WTC11 (cell line): ENCODE measurements around the gene GNG3. TPM values are rescaled to one million over a fixed set of nuclear protein-coding genes. Genes with fewer than 3 reads are reported as not detected.

Experiments used
- ATAC-seq: fragments of 200-7000 bp; cut with Tn5 transposase; 2 replicates; pipeline ENCODE4 v1.10.0; 2021; ENCODE audit warnings: mild to moderate bottlenecking, moderate library complexity
- CTCF ChIA-PET: fragments of 300-600 bp; sonication (Branson Sonifier 250); formaldehyde crosslinking; loops from one replicate; lab custom pipeline; 2021; ENCODE audit warnings: antibody characterized with exemption; lab: Charles Lee
- POLR2A ChIA-PET: fragments of 350-600 bp; sonication (Branson Sonifier 250); formaldehyde crosslinking; loops from one replicate; lab custom pipeline; 2021; ENCODE audit warnings: antibody characterized with exemption; lab: Charles Lee
- DNase-seq: peaks from one replicate; pipeline ENCODE4 v3.0.0; 2021; ENCODE audit warnings: low spot score
- H3K27ac Mint-ChIP-seq: 2 replicates; pipeline ENCODE4 v1.8.0; 2021; ENCODE audit warnings: mixed read lengths
- H3K27me3 Mint-ChIP-seq: 2 replicates; pipeline ENCODE4 v1.8.0; 2021; ENCODE audit warnings: low read depth, mild to moderate bottlenecking, moderate library complexity, mixed read lengths
- H3K36me3 Mint-ChIP-seq: 2 replicates; pipeline ENCODE4 v1.8.0; 2021; ENCODE audit warnings: mixed read lengths
- H3K4me1 Mint-ChIP-seq: 2 replicates; pipeline ENCODE4 v1.8.0; 2022; ENCODE audit warnings: mixed read lengths
- H3K4me3 Mint-ChIP-seq: 2 replicates; pipeline ENCODE4 v1.8.0; 2021; ENCODE audit warnings: mild to moderate bottlenecking, moderate library complexity, mixed read lengths
- H3K9me3 Mint-ChIP-seq: 2 replicates; pipeline ENCODE4 v1.8.0; 2021; ENCODE audit warnings: mixed read lengths
- ESRRA ChIP-seq: sonication (generic); formaldehyde crosslinking; IDR thresholded peaks from 2 replicates; pipeline ENCODE4 v1.8.1; 2022; ENCODE audit warnings: mild to moderate bottlenecking, missing genetic modification reagents, borderline replicate concordance
- HMGA2 ChIP-seq: fragments of 250-450 bp; sonication (Bioruptor Pico); IDR thresholded peaks from 2 replicates; pipeline ENCODE4 v1.4.0; 2021; ENCODE audit warnings: mild to moderate bottlenecking, moderate library complexity
- IRF2 ChIP-seq: sonication (generic); formaldehyde crosslinking; IDR thresholded peaks from 2 replicates; pipeline ENCODE4 v1.8.0; 2022; ENCODE audit warnings: low read depth, missing genetic modification reagents, borderline replicate concordance
- JUN ChIP-seq: sonication (generic); formaldehyde crosslinking; IDR thresholded peaks from 2 replicates; pipeline ENCODE4 v1.8.0; 2023; ENCODE audit warnings: mild to moderate bottlenecking, missing genetic modification reagents
- KAT7 ChIP-seq: sonication (generic); formaldehyde crosslinking; IDR thresholded peaks from 2 replicates; pipeline ENCODE4 v1.8.1; 2023; ENCODE audit warnings: missing genetic modification reagents, mild to moderate bottlenecking, borderline replicate concordance
- SP1 ChIP-seq: sonication (generic); formaldehyde crosslinking; conservative IDR thresholded peaks from 2 replicates; pipeline ENCODE4 v1.8.1; 2022; ENCODE audit warnings: missing genetic modification reagents
- TP53 ChIP-seq: sonication (generic); formaldehyde crosslinking; IDR thresholded peaks from 2 replicates; pipeline ENCODE4 v1.8.1; 2023; ENCODE audit warnings: mild to moderate bottlenecking, missing genetic modification reagents
- ZBTB21 ChIP-seq: sonication (generic); formaldehyde crosslinking; IDR thresholded peaks from 2 replicates; pipeline ENCODE4 v1.8.1; 2023; ENCODE audit warnings: mild to moderate bottlenecking, missing genetic modification reagents, borderline replicate concordance
- ZNF232 ChIP-seq: sonication (generic); formaldehyde crosslinking; IDR thresholded peaks from 2 replicates; pipeline ENCODE4 v1.8.0; 2022; ENCODE audit warnings: mild to moderate bottlenecking, missing genetic modification reagents
- ZNF423 ChIP-seq: fragments of 250-450 bp; sonication (Bioruptor Pico); IDR thresholded peaks from 2 replicates; pipeline ENCODE4 v2.1.2; 2022; ENCODE audit warnings: mild to moderate bottlenecking, moderate library complexity
- total RNA-seq: library from RNA; stranded (reverse); gene quantifications from 3 replicates; pipeline ENCODE4 v1.2.3, GENCODE V29; 2021
- TF ChIP-seq, protein P1 (sequence below): fragments of 200-600 bp; IDR thresholded peaks from 2 replicates; pipeline ENCODE4 v1.8.0; 2022; ENCODE audit warnings: antibody characterized with exemption
- TF ChIP-seq, protein P2 (sequence below): fragments of 250-450 bp; sonication (Bioruptor Pico); IDR thresholded peaks from 2 replicates; pipeline ENCODE4 v1.9.0; 2021; ENCODE audit warnings: mild to moderate bottlenecking
- TF ChIP-seq, protein P3 (sequence below): sonication (generic); formaldehyde crosslinking; conservative IDR thresholded peaks from 2 replicates; pipeline ENCODE4 v1.8.1; 2023; ENCODE audit warnings: mild to moderate bottlenecking, low read depth, missing genetic modification reagents, moderate library complexity
- TF ChIP-seq, protein P4 (sequence below): sonication (generic); formaldehyde crosslinking; IDR thresholded peaks from 2 replicates; pipeline ENCODE4 v1.8.1; 2023; ENCODE audit warnings: mild to moderate bottlenecking, missing genetic modification reagents
- TF ChIP-seq, protein P5 (sequence below): sonication (generic); formaldehyde crosslinking; IDR thresholded peaks from 2 replicates; pipeline ENCODE4 v1.8.0; 2022; ENCODE audit warnings: mild to moderate bottlenecking, missing genetic modification reagents
- TF ChIP-seq, protein P6 (sequence below): sonication (generic); formaldehyde crosslinking; IDR thresholded peaks from 2 replicates; pipeline ENCODE4 v1.8.1; 2022; ENCODE audit warnings: mild to moderate bottlenecking, missing genetic modification reagents, moderate library complexity, borderline replicate concordance

GNG3 gene
- total RNA-seq, 1 experiment from 2014 or later = 6.0 TPM

DNA sequence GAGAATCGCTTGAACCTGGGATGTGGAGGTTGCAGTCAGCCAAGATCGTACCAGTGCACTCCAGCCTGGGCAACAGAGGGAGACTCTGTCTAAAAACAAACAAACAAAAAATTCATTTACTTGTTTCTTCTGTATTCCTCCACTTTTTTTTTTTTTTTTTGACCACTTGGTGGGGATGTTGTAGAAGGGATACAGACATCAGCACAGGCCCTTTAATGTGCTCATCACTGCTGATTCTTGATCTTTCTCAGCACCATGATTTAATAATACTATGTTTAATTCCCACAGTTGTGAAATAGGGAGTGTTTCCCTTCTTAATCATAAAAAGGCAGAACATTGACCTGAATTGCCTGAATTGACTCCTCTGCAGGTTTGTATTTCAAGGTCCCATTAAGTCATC is 25.4 kb downstream of the GNG3 start:
- Mint-ChIP-seq H3K36me3 (peaks cover 27% of the 10 kb centered on the region), H3K4me3 (no peak overlapping the region)
- CTCF ChIA-PET = interaction anchor here (0.7 to 7.6 kb wide), 2 partner anchors 37 to 185 kb away, joined by 4 to 59 read pairs; partner anchors contain the start of gene TAF6L

DNA sequence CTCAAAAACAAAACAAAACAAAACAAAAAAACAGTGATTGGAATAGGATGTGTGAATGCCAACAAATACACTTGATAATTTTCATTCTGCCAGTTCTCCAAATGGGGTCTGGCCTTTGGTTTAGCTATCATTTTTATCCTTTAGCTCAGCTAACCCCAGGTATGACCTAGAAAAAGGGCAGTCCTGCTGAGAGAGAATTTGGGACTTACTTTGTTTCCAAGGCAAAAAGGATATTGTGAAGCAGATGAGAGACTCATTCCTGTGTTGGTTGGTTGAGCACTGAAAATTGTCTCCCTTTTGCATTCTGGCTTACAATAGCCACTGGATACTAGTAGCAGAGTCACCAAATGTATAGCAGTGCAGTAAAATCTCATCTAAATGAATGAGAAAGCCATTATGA is 29.7 kb downstream of the GNG3 start:
- Mint-ChIP-seq H3K36me3 (peaks cover 37% of the 10 kb centered on the region), H3K27me3 (no peaks in the 10 kb centered on the region), H3K4me1 (no peaks in the 10 kb centered on the region), H3K27ac (no peak overlapping the region), H3K4me3 (no peak overlapping the region), H3K9me3 (no peaks in the 10 kb centered on the region)
- no peak for DNase-seq
- ATAC-seq = no peak
- TF ChIP-seq ZNF232 (CRISPR knock-in tag) (no peak), TP53 (no peak), ESRRA (no peak), KAT7 (CRISPR knock-in tag) (no peak), HMGA2 (CRISPR knock-in tag) (no peak), SP1 (no peak), ZNF423 (CRISPR knock-in tag) (no peak), JUN (CRISPR knock-in tag) (no peak)
- TF ChIP-seq, protein P1, sequence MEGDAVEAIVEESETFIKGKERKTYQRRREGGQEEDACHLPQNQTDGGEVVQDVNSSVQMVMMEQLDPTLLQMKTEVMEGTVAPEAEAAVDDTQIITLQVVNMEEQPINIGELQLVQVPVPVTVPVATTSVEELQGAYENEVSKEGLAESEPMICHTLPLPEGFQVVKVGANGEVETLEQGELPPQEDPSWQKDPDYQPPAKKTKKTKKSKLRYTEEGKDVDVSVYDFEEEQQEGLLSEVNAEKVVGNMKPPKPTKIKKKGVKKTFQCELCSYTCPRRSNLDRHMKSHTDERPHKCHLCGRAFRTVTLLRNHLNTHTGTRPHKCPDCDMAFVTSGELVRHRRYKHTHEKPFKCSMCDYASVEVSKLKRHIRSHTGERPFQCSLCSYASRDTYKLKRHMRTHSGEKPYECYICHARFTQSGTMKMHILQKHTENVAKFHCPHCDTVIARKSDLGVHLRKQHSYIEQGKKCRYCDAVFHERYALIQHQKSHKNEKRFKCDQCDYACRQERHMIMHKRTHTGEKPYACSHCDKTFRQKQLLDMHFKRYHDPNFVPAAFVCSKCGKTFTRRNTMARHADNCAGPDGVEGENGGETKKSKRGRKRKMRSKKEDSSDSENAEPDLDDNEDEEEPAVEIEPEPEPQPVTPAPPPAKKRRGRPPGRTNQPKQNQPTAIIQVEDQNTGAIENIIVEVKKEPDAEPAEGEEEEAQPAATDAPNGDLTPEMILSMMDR = no peak
- TF ChIP-seq, protein P2, sequence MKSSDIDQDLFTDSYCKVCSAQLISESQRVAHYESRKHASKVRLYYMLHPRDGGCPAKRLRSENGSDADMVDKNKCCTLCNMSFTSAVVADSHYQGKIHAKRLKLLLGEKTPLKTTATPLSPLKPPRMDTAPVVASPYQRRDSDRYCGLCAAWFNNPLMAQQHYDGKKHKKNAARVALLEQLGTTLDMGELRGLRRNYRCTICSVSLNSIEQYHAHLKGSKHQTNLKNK (CRISPR knock-in tag) = no peak
- POLR2A ChIA-PET = interaction anchor here (0.6 kb wide), 1 partner anchor 1137 kb away, joined by 3 read pairs; no protein-coding TSS in a partner anchor
- CTCF ChIA-PET = interaction anchor here (1.1 to 1.3 kb wide), 4 partner anchors 10 to 49 kb away, joined by 3 to 5 read pairs (median 4); partner anchors contain the start of genes HNRNPUL2, TAF6L and ZBTB3

More for the DNA sequence above, 25.4 kb downstream of the GNG3 start:
- peaks cover 9% of the 10 kb centered on the region for H3K4me1 Mint-ChIP-seq
- POLR2A ChIA-PET = interaction anchor here (0.6 kb wide), 1 partner anchor 99 kb away, joined by 4 read pairs; the partner anchor contains the start of gene STX5
- H3K27me3 Mint-ChIP-seq = peaks cover under 1% of the 10 kb centered on the region; the same call in 1 of the 2 replicates
- H3K27ac Mint-ChIP-seq = no peak overlapping the region
- no peaks in the 10 kb centered on the region for H3K9me3 Mint-ChIP-seq
- ATAC-seq (no peak), DNase-seq (no peak)
- TF ChIP-seq, protein P3, sequence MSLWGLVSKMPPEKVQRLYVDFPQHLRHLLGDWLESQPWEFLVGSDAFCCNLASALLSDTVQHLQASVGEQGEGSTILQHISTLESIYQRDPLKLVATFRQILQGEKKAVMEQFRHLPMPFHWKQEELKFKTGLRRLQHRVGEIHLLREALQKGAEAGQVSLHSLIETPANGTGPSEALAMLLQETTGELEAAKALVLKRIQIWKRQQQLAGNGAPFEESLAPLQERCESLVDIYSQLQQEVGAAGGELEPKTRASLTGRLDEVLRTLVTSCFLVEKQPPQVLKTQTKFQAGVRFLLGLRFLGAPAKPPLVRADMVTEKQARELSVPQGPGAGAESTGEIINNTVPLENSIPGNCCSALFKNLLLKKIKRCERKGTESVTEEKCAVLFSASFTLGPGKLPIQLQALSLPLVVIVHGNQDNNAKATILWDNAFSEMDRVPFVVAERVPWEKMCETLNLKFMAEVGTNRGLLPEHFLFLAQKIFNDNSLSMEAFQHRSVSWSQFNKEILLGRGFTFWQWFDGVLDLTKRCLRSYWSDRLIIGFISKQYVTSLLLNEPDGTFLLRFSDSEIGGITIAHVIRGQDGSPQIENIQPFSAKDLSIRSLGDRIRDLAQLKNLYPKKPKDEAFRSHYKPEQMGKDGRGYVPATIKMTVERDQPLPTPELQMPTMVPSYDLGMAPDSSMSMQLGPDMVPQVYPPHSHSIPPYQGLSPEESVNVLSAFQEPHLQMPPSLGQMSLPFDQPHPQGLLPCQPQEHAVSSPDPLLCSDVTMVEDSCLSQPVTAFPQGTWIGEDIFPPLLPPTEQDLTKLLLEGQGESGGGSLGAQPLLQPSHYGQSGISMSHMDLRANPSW (CRISPR knock-in tag) = no peak
- TF ChIP-seq ZNF232 (CRISPR knock-in tag) (no peak), HMGA2 (CRISPR knock-in tag) (no peak), ZBTB21 (CRISPR knock-in tag) (no peak), IRF2 (no peak)
- TF ChIP-seq, protein P4, sequence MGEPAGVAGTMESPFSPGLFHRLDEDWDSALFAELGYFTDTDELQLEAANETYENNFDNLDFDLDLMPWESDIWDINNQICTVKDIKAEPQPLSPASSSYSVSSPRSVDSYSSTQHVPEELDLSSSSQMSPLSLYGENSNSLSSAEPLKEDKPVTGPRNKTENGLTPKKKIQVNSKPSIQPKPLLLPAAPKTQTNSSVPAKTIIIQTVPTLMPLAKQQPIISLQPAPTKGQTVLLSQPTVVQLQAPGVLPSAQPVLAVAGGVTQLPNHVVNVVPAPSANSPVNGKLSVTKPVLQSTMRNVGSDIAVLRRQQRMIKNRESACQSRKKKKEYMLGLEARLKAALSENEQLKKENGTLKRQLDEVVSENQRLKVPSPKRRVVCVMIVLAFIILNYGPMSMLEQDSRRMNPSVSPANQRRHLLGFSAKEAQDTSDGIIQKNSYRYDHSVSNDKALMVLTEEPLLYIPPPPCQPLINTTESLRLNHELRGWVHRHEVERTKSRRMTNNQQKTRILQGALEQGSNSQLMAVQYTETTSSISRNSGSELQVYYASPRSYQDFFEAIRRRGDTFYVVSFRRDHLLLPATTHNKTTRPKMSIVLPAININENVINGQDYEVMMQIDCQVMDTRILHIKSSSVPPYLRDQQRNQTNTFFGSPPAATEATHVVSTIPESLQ (CRISPR knock-in tag) = no peak
- TF ChIP-seq, protein P5, sequence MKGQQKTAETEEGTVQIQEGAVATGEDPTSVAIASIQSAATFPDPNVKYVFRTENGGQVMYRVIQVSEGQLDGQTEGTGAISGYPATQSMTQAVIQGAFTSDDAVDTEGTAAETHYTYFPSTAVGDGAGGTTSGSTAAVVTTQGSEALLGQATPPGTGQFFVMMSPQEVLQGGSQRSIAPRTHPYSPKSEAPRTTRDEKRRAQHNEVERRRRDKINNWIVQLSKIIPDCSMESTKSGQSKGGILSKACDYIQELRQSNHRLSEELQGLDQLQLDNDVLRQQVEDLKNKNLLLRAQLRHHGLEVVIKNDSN = no peak
- TF ChIP-seq, protein P6, sequence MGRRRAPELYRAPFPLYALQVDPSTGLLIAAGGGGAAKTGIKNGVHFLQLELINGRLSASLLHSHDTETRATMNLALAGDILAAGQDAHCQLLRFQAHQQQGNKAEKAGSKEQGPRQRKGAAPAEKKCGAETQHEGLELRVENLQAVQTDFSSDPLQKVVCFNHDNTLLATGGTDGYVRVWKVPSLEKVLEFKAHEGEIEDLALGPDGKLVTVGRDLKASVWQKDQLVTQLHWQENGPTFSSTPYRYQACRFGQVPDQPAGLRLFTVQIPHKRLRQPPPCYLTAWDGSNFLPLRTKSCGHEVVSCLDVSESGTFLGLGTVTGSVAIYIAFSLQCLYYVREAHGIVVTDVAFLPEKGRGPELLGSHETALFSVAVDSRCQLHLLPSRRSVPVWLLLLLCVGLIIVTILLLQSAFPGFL (CRISPR knock-in tag) = no peak
